PFSK-1 (cell line): ENCODE results near the gene PGBD5.

Source experiments
- POLR2AphosphoS5 ChIP-seq: IDR thresholded peaks from 2 replicates; pipeline ENCODE4 v1.6.1; 2012; ENCODE audit warnings: low read depth, mild to moderate bottlenecking, control low read depth, low read length, moderate library complexity
- SIN3A ChIP-seq: IDR thresholded peaks from 2 replicates; pipeline ENCODE4 v1.6.1; 2012; ENCODE audit warnings: mild to moderate bottlenecking, low read length, moderate library complexity, borderline replicate concordance; ENCODE audit not compliant: insufficient read depth
- TAF1 ChIP-seq: IDR thresholded peaks from 2 replicates; pipeline ENCODE4 v1.6.1; 2012; ENCODE audit warnings: low read length, control low read depth, borderline replicate concordance; ENCODE audit not compliant: insufficient read depth

- TF ChIP-seq POLR2AphosphoS5, result no peak
- no peak for TF ChIP-seq SIN3A
- no peak for TF ChIP-seq TAF1
Measured at GRCh38 chr1:230278871-230279582, 147.1 kb downstream of the PGBD5 start.
